LHCN-M2 (cell line): ENCODE data around the gene OR6K2. TPM values are rescaled to one million over a fixed set of nuclear protein-coding genes. Genes with fewer than 3 reads are reported as not detected.

Experiments
- DNase-seq: peaks from one replicate; pipeline ENCODE4 v3.0.0-alpha.2; 2012; ENCODE audit warnings: low read depth
- total RNA-seq: library from RNA; depleted of rRNA; stranded (reverse); fragments of >200 nt; gene quantifications from 2 replicates; pipeline ENCODE4 v1.2.3, GENCODE V29; 2014; rRNA removed

Gene OR6K2
- total RNA-seq, 1 experiment from 2014 or later: not detected

- DNase-seq: no peak
These were observed 14.1 kb downstream of the OR6K2 start, which contains the start of gene SPTA1 for GRCh38 chr1:158686111-158687009. Gene SPTA1 (minus strand): TSS chr1:158686715. CDS start chr1:158686517, 198 bp downstream.

- no peak for DNase-seq
These were observed 15.4 kb downstream of the OR6K2 start for GRCh38 chr1:158685085-158685484.

- DNase-seq: no peak
These were observed 18.8 kb downstream of the OR6K2 start for GRCh38 chr1:158681606-158682005.

- DNase-seq: no peak
These were observed 21.2 kb downstream of the OR6K2 start for GRCh38 chr1:158679289-158679688.

GRCh38 chr1:158675563-158676323 lies 24.7 kb downstream of the OR6K2 start:
- DNase-seq: no peak

GRCh38 chr1:158674302-158674701 lies 26.1 kb downstream of the OR6K2 start:
- DNase-seq: no peak

GRCh38 chr1:158666037-158666436 lies 34.4 kb downstream of the OR6K2 start:
- no peak for DNase-seq

- DNase-seq: no peak
These were observed 45.9 kb downstream of the OR6K2 start for GRCh38 chr1:158654571-158654970.

GRCh38 chr1:158654086-158654485 lies 46.4 kb downstream of the OR6K2 start:
- DNase-seq: no peak

GRCh38 chr1:158652721-158653334 lies 47.6 kb downstream of the OR6K2 start:
- no peak for DNase-seq

Other genes starting within 250 kb of the OR6K2 start
- not detected in 2 replicates for gene OR10K1, start 238.8 kb downstream of the OR6K2 start, total RNA-seq
- not detected in 2 replicates for gene OR10R2, start 228.4 kb downstream of the OR6K2 start, total RNA-seq
- gene OR6Y1, start 146.2 kb downstream of the OR6K2 start, total RNA-seq: not detected in 2 replicates
- gene OR6P1, start 130.1 kb downstream of the OR6K2 start, total RNA-seq: not detected in 2 replicates
- not detected in 2 replicates for gene OR10X1, start 120.8 kb downstream of the OR6K2 start, total RNA-seq
- not detected in 2 replicates for gene OR10Z1, start 95.4 kb downstream of the OR6K2 start, total RNA-seq
- gene SPTA1, start 13.9 kb downstream of the OR6K2 start, total RNA-seq: not detected in 2 replicates
- not detected in 2 replicates for gene OR6K3, start 20.1 kb upstream of the OR6K2 start, total RNA-seq
- gene OR6K6, start 54.1 kb upstream of the OR6K2 start, total RNA-seq: not detected in 2 replicates
- gene OR6N1, start 71.5 kb upstream of the OR6K2 start, total RNA-seq: not detected in 2 replicates
- gene OR6N2, start 80.6 kb upstream of the OR6K2 start, total RNA-seq: not detected in 2 replicates
- gene MNDA, start 130.7 kb upstream of the OR6K2 start, total RNA-seq: not detected in 2 replicates
- gene PYHIN1, start 230.9 kb upstream of the OR6K2 start, total RNA-seq: 0.17 TPM in 1 of 2 replicates, not detected in the other